DOHH2 (cell line): ENCODE results near the gene CATSPER3.

Source experiments
- H3F3A ChIP-seq: fragments of 200-600 bp; sonication (generic), shearing (Covaris generic); 2 replicates; pipeline ENCODE4 v1.6.0; 2016; ENCODE audit warnings: antibody characterized with exemption, mild to moderate bottlenecking; ENCODE audit not compliant: control insufficient read depth, insufficient read depth
- H3K27ac ChIP-seq: fragments of 200-600 bp; sonication (generic); 2 replicates; pipeline ENCODE4 v1.5.1; 2014; ENCODE audit warnings: low read depth, mild to moderate bottlenecking, low read length, moderate library complexity
- H3K27me3 ChIP-seq: fragments of 200-600 bp; sonication (generic); 2 replicates; pipeline ENCODE4 v1.6.1; 2014; ENCODE audit warnings: mild to moderate bottlenecking, low read length, mixed read lengths; ENCODE audit not compliant: control insufficient read depth
- H3K36me3 ChIP-seq: fragments of 200-600 bp; sonication (generic); 2 replicates; pipeline ENCODE4 v1.6.1; 2014; ENCODE audit warnings: mild to moderate bottlenecking, low read length, moderate library complexity, mixed read lengths; ENCODE audit not compliant: control insufficient read depth
- H3K4me1 ChIP-seq: fragments of 200-600 bp; sonication (generic); 2 replicates; pipeline ENCODE4 v1.6.1; 2014; ENCODE audit warnings: mild to moderate bottlenecking, low read length, mixed read lengths; ENCODE audit not compliant: control insufficient read depth
- H3K4me2 ChIP-seq: fragments of 200-600 bp; sonication (generic); 2 replicates; pipeline ENCODE4 v1.6.0; 2014; ENCODE audit warnings: mild to moderate bottlenecking, low read length, moderate library complexity
- H3K4me3 ChIP-seq: fragments of 200-600 bp; sonication (generic); 2 replicates; pipeline ENCODE4 v1.5.1; 2014; ENCODE audit warnings: mild to moderate bottlenecking, low read length, mixed read lengths
- H3K79me2 ChIP-seq: fragments of 200-600 bp; sonication (generic); 2 replicates; pipeline ENCODE4 v1.6.1; 2014; ENCODE audit warnings: mild to moderate bottlenecking, low read length, mixed read lengths; ENCODE audit not compliant: control insufficient read depth
- H3K9me2 ChIP-seq: fragments of 200-600 bp; sonication (generic); replicated peaks from 2 replicates; pipeline ENCODE4 v1.6.1; 2014; ENCODE audit warnings: mild to moderate bottlenecking, low read length, mixed read lengths; ENCODE audit not compliant: control insufficient read depth
- H3K9me3 ChIP-seq: fragments of 200-600 bp; sonication (generic); 2 replicates; pipeline ENCODE4 v1.6.1; 2014; ENCODE audit warnings: antibody characterized with exemption, low read length, mixed read lengths; ENCODE audit not compliant: control insufficient read depth, insufficient read depth
- H4K20me1 ChIP-seq: fragments of 200-600 bp; sonication (generic); 2 replicates; pipeline ENCODE4 v1.6.0; 2014; ENCODE audit warnings: low read depth, mild to moderate bottlenecking, antibody characterized with exemption, low read length, moderate library complexity; ENCODE audit not compliant: control insufficient read depth, insufficient read depth
- CTCF ChIP-seq: fragments of 200-600 bp; sonication (generic); IDR thresholded peaks from one replicate; pipeline ENCODE4 v1.5.1; 2014; ENCODE audit warnings: antibody characterized with exemption, mild to moderate bottlenecking, low read depth, low read length; ENCODE audit not compliant: poor library complexity, severe bottlenecking
- EZH2phosphoT487 ChIP-seq: fragments of 200-600 bp; sonication (generic); IDR thresholded peaks from 2 replicates; pipeline ENCODE4 v1.6.1; 2017; ENCODE audit warnings: borderline replicate concordance, mild to moderate bottlenecking, antibody characterized with exemption, low read length, moderate library complexity, mixed read lengths

Gene CATSPER3

GRCh38 chr5:134957920-134958608, 9.6 kb upstream of the CATSPER3 start:
- Histone ChIP-seq H3K9me3 (peaks cover 4% of the 10 kb centered on the region; the same call in 1 of the 2 replicates), H3K9me2 (no peaks in the 10 kb centered on the region), H4K20me1 (no peaks in the 10 kb centered on the region; the same call in 1 of the 2 replicates), H3K36me3 (peaks cover 18% of the 10 kb centered on the region), H3K4me1 (no peaks in the 10 kb centered on the region), H3K27ac (no peak overlapping the region), H3K4me2 (no peak overlapping the region), H3K27me3 (no peaks in the 10 kb centered on the region), H3K79me2 (no peaks in the 10 kb centered on the region), H3F3A (no peaks in the 10 kb centered on the region), H3K4me3 (no peak overlapping the region)
- no peak for TF ChIP-seq EZH2phosphoT487
- no peak for TF ChIP-seq CTCF

GRCh38 chr5:134958755-134959154, 9.0 kb upstream of the CATSPER3 start:
- Histone ChIP-seq H3K27ac (no peak overlapping the region), H3K9me3 (peaks cover 4% of the 10 kb centered on the region; the same call in 1 of the 2 replicates), H3K4me1 (no peaks in the 10 kb centered on the region), H3K4me2 (no peak overlapping the region), H3K36me3 (peaks cover 18% of the 10 kb centered on the region), H3K79me2 (no peaks in the 10 kb centered on the region), H3F3A (no peaks in the 10 kb centered on the region), H3K27me3 (no peaks in the 10 kb centered on the region), H3K4me3 (no peak overlapping the region), H4K20me1 (no peaks in the 10 kb centered on the region; the same call in 1 of the 2 replicates), H3K9me2 (no peaks in the 10 kb centered on the region)
- TF ChIP-seq EZH2phosphoT487 (no peak), CTCF (no peak)

- H3K9me3 ChIP-seq, result no peaks in the 10 kb centered on the region
- no peaks in the 10 kb centered on the region for H3K79me2 ChIP-seq
- no peaks in the 10 kb centered on the region for H3K4me1 ChIP-seq
- no peak overlapping the region for H3K4me3 ChIP-seq
- H3K27ac ChIP-seq, result no peak overlapping the region
- H3F3A ChIP-seq, result no peaks in the 10 kb centered on the region
- no peak overlapping the region for H3K4me2 ChIP-seq
- H4K20me1 ChIP-seq, result no peaks in the 10 kb centered on the region; the same call in 1 of the 2 replicates
- H3K36me3 ChIP-seq, result peaks cover 17% of the 10 kb centered on the region
- H3K9me2 ChIP-seq, result no peaks in the 10 kb centered on the region
- TF ChIP-seq EZH2phosphoT487, result no peak
- TF ChIP-seq CTCF, result no peak
- H3K27me3 ChIP-seq, result no peaks in the 10 kb centered on the region
These were observed 4.6 kb upstream of the CATSPER3 start for GRCh38 chr5:134963098-134963497.
